Measurements from ENCODE around the gene NPHP4. TPM values are rescaled to one million over a fixed set of nuclear protein-coding genes. Genes with fewer than 3 reads are reported as not detected.
"Not testable (repeated sequence)": the region's sequence is repeated elsewhere in the genome, so short reads cannot be mapped to it uniquely, and the experiment has no call there.

NPHP4 gene
- polyA plus RNA-seq, 2 donors: 2.9 to 4.4 TPM

DNA sequence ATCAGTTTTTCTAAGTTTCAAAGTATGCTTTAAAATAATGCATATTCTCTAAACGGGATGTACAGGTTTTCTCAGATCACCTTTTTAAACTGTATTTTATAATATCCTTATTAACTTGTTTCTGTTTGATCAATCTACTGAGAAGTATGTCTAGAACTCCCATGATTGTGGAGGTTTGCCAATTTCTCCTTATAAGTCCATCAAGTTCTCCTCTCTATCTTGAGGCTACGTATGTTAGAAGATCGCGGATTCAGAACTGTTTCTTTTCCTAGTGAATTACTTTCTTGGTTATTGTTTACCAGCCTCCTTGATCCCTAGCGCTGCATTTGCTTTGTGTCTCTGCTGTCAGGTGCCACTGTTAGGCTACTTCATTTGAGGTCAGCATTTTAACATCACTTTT is 89.2 kb downstream of the NPHP4 start:
- no peaks in the 10 kb centered on the region for H3K4me1 ChIP-seq (ENCODE audit: control insufficient read depth in 2 of 2, insufficient read depth in 2 of 2, low read length in 1 of 2)
- no peaks in the 10 kb centered on the region for H3K9me3 ChIP-seq (ENCODE audit: control insufficient read depth in 2 of 2, insufficient read depth in 1 of 2, low read depth in 1 of 2, low read length in 1 of 2)
- WGBS, 2 donors: 90 to 91% methylated on average over 5 of the region's 5 CpGs
- H3K36me3 ChIP-seq (ENCODE audit: control insufficient read depth in 2 of 2, insufficient read depth in 2 of 2, low read length in 1 of 2): peaks cover 4 to 20% of the 10 kb centered on the region in 2 donors
- no peak overlapping the region for H3K27ac ChIP-seq (ENCODE audit: low read depth in 2 of 2, low read length in 1 of 2)
- H3K4me3 ChIP-seq (ENCODE audit: low read depth in 1 of 2, low read length in 2 of 2): no peak overlapping the region
- no peaks in the 10 kb centered on the region for H3K27me3 ChIP-seq (ENCODE audit: control insufficient read depth in 1 of 2, insufficient read depth in 2 of 2, low read length in 2 of 2)

GRCh38 chr1:5901841-5902240 is 90.4 kb downstream of the NPHP4 start:
- Histone ChIP-seq H3K4me1 (ENCODE audit: control insufficient read depth in 2 of 2, insufficient read depth in 2 of 2, low read length in 1 of 2) (no peaks in the 10 kb centered on the region), H3K27me3 (ENCODE audit: control insufficient read depth in 1 of 2, insufficient read depth in 2 of 2, low read length in 2 of 2) (no peaks in the 10 kb centered on the region), H3K4me3 (ENCODE audit: low read depth in 1 of 2, low read length in 2 of 2) (no peak overlapping the region), H3K27ac (ENCODE audit: low read depth in 2 of 2, low read length in 1 of 2) (no peak overlapping the region), H3K9me3 (ENCODE audit: control insufficient read depth in 2 of 2, insufficient read depth in 1 of 2, low read depth in 1 of 2, low read length in 1 of 2) (no peaks in the 10 kb centered on the region), H3K36me3 (ENCODE audit: control insufficient read depth in 2 of 2, insufficient read depth in 2 of 2, low read length in 1 of 2) (peaks cover 4 to 23% of the 10 kb centered on the region in 2 donors)
- 75 to 81% methylated on average over 2 of the region's 2 CpGs for WGBS, 2 donors

DNA sequence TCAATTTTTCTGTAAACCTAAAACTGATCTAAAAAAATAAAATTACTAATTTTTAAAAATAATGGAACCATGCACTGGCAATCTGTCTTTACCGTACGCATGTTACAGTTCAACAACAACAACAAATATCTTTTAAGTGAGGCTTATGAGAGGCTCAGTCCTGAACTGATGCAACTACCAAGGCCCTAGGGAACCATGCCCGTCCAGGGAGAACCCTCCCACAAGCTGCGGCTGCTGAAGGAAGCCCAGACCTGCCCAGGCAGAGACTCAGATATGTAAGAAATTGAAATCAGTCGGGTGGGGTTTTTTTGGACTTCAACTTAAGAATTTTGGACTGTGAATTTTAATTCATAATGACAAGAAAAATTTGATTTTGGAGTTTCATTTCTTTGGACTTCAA is 91.1 kb downstream of the NPHP4 start:
- WGBS, 2 donors: 57 to 67% methylated on average over 5 of the region's 5 CpGs

GRCh38 chr1:5898266-5898665 is 94.0 kb downstream of the NPHP4 start:
- no peaks in the 10 kb centered on the region for H3K9me3 ChIP-seq (ENCODE audit: control insufficient read depth in 2 of 2, insufficient read depth in 1 of 2, low read depth in 1 of 2, low read length in 1 of 2)
- peaks cover 0 to 8% of the 10 kb centered on the region in 2 donors for H3K36me3 ChIP-seq (ENCODE audit: control insufficient read depth in 2 of 2, insufficient read depth in 2 of 2, low read length in 1 of 2)
- no peak overlapping the region for H3K4me3 ChIP-seq (ENCODE audit: low read depth in 1 of 2, low read length in 2 of 2)
- WGBS, 2 donors: 91 to 96% methylated on average over 17 of the region's 17 CpGs
- no peak overlapping the region for H3K27ac ChIP-seq (ENCODE audit: low read depth in 2 of 2, low read length in 1 of 2)
- no peaks in the 10 kb centered on the region for H3K4me1 ChIP-seq (ENCODE audit: control insufficient read depth in 2 of 2, insufficient read depth in 2 of 2, low read length in 1 of 2)
- H3K27me3 ChIP-seq (ENCODE audit: control insufficient read depth in 1 of 2, insufficient read depth in 2 of 2, low read length in 2 of 2): no peaks in the 10 kb centered on the region

More for the DNA sequence above, 91.1 kb downstream of the NPHP4 start:
- H3K27ac ChIP-seq (ENCODE audit: low read depth in 2 of 2, low read length in 1 of 2): no peak overlapping the region
- no peaks in the 10 kb centered on the region for H3K9me3 ChIP-seq (ENCODE audit: control insufficient read depth in 2 of 2, insufficient read depth in 1 of 2, low read depth in 1 of 2, low read length in 1 of 2)
- H3K4me1 ChIP-seq (ENCODE audit: control insufficient read depth in 2 of 2, insufficient read depth in 2 of 2, low read length in 1 of 2): no peaks in the 10 kb centered on the region
- no peak overlapping the region for H3K4me3 ChIP-seq (ENCODE audit: low read depth in 1 of 2, low read length in 2 of 2)
- no peaks in the 10 kb centered on the region for H3K27me3 ChIP-seq (ENCODE audit: control insufficient read depth in 1 of 2, insufficient read depth in 2 of 2, low read length in 2 of 2)
- H3K36me3 ChIP-seq (ENCODE audit: control insufficient read depth in 2 of 2, insufficient read depth in 2 of 2, low read length in 1 of 2): peaks cover 4 to 23% of the 10 kb centered on the region in 2 donors

- WGBS, 2 donors: 86 to 87% methylated on average over 29 of the region's 29 CpGs
- no peaks in the 10 kb centered on the region for H3K9me3 ChIP-seq (ENCODE audit: control insufficient read depth in 2 of 2, insufficient read depth in 1 of 2, low read depth in 1 of 2, low read length in 1 of 2)
- no peaks in the 10 kb centered on the region for H3K4me1 ChIP-seq (ENCODE audit: control insufficient read depth in 2 of 2, insufficient read depth in 2 of 2, low read length in 1 of 2)
- H3K27me3 ChIP-seq (ENCODE audit: control insufficient read depth in 1 of 2, insufficient read depth in 2 of 2, low read length in 2 of 2): no peaks in the 10 kb centered on the region
- no peak overlapping the region for H3K27ac ChIP-seq (ENCODE audit: low read depth in 2 of 2, low read length in 1 of 2)
- peaks cover 0 to 8% of the 10 kb centered on the region in 2 donors for H3K36me3 ChIP-seq (ENCODE audit: control insufficient read depth in 2 of 2, insufficient read depth in 2 of 2, low read length in 1 of 2)
- H3K4me3 ChIP-seq (ENCODE audit: low read depth in 1 of 2, low read length in 2 of 2): no peak overlapping the region
These were observed 95.2 kb downstream of the NPHP4 start for GRCh38 chr1:5896706-5897660.

- no peak overlapping the region for H3K4me3 ChIP-seq (ENCODE audit: low read depth in 1 of 2, low read length in 2 of 2)
- 95% methylated on average over 30 of the region's 30 CpGs for WGBS, 2 donors
These were observed 96.5 kb downstream of the NPHP4 start for GRCh38 chr1:5895446-5896406.

DNA sequence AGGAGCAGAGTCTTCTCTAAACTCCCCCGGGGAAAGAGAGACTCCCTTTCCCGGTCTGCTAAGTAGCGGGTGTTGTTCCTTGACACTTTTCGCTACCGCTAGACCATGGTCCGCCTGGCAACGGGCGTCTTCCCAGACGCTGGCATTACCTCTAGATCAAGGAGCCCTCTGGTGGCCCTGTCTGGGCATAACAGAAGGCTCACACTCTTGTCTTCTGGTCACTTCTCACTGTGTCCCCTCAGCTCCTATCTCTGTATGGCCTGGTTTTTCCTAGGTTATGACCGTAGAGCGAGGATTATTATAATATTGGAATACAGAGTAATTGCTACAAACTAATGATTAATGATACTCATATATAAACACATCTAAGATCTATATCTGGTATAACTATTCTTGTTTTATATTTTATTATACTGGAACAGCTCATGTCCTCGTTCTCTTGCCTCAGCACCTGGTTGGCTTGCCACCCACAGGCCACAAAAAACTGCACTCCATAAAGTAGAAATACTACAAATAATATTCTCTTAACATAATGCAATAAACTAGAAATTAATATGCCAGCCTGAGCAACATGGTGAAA is 98.4 kb downstream of the NPHP4 start:
- not testable (repeated sequence) for H3K4me1 ChIP-seq (ENCODE audit: control insufficient read depth in 2 of 2, insufficient read depth in 2 of 2, low read length in 1 of 2); H3K4me3 ChIP-seq (ENCODE audit: low read depth in 1 of 2, low read length in 2 of 2); H3K27ac ChIP-seq (ENCODE audit: low read depth in 2 of 2, low read length in 1 of 2); H3K27me3 ChIP-seq (ENCODE audit: control insufficient read depth in 1 of 2, insufficient read depth in 2 of 2, low read length in 2 of 2); H3K9me3 ChIP-seq (ENCODE audit: control insufficient read depth in 2 of 2, insufficient read depth in 1 of 2, low read depth in 1 of 2, low read length in 1 of 2)
- 88% methylated on average over 12 of the region's 12 CpGs for WGBS, 2 donors
- peaks cover 0 to 12% of the 10 kb centered on the region in 2 donors for H3K36me3 ChIP-seq (ENCODE audit: control insufficient read depth in 2 of 2, insufficient read depth in 2 of 2, low read length in 1 of 2)

More at GRCh38 chr1:5895446-5896406, 96.5 kb downstream of the NPHP4 start:
- H3K27ac ChIP-seq (ENCODE audit: low read depth in 2 of 2, low read length in 1 of 2): no peak overlapping the region
- H3K27me3 ChIP-seq (ENCODE audit: control insufficient read depth in 1 of 2, insufficient read depth in 2 of 2, low read length in 2 of 2): no peaks in the 10 kb centered on the region
- H3K9me3 ChIP-seq (ENCODE audit: control insufficient read depth in 2 of 2, insufficient read depth in 1 of 2, low read depth in 1 of 2, low read length in 1 of 2): no peaks in the 10 kb centered on the region
- no peaks in the 10 kb centered on the region for H3K4me1 ChIP-seq (ENCODE audit: control insufficient read depth in 2 of 2, insufficient read depth in 2 of 2, low read length in 1 of 2)
- peaks cover 0 to 8% of the 10 kb centered on the region in 2 donors for H3K36me3 ChIP-seq (ENCODE audit: control insufficient read depth in 2 of 2, insufficient read depth in 2 of 2, low read length in 1 of 2)

DNA sequence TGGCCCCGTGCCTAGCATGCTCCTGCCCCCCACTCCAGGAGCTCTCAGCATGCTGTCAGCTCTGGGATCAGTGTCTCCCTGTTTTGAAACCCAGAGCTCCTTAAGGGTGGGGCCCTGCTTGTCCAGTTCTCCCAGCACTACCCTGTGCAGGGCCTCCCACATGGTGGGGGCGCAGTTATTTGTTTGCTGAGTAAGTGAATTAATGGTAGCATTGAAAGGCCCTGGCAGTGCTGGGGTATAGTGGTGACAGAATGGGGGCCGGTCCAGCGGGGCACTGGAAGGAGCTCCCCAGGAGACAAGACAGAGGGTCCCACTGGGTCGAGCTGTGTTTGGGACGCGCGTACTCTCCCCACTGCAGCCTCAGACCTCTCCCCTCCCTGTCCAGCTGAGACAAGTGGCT is 99.9 kb downstream of the NPHP4 start:
- WGBS, 2 donors: 94 to 96% methylated on average over 5 to 8 of the region's 8 CpGs
- no peak overlapping the region for H3K27ac ChIP-seq (ENCODE audit: low read depth in 2 of 2, low read length in 1 of 2)

DNA sequence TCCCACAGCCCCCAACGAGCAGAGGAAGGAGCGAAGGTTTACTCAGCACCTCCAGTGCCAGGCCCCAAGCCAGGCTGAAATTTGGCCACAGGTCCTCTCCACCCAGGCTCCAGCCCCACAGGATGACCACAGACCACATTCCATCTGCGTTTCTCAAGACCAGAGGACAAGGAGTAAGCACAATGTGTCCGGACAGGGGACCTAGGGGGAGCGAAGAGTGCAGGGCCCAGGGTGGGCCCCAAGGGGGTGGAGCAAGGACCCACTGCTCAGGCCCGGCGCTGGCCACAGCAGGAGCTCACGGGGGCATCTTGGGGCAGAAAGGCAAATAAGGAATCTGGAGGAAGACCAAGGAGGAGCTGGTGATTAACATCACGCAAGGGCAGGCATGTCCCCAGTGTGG is 100.5 kb downstream of the NPHP4 start:
- 91 to 93% methylated on average over 9 of the region's 9 CpGs for WGBS, 2 donors

More for the DNA sequence above, 99.9 kb downstream of the NPHP4 start:
- Histone ChIP-seq H3K9me3 (ENCODE audit: control insufficient read depth in 2 of 2, insufficient read depth in 1 of 2, low read depth in 1 of 2, low read length in 1 of 2) (no peaks in the 10 kb centered on the region), H3K36me3 (ENCODE audit: control insufficient read depth in 2 of 2, insufficient read depth in 2 of 2, low read length in 1 of 2) (peaks cover 0 to 12% of the 10 kb centered on the region in 2 donors), H3K4me1 (ENCODE audit: control insufficient read depth in 2 of 2, insufficient read depth in 2 of 2, low read length in 1 of 2) (no peaks in the 10 kb centered on the region), H3K27me3 (ENCODE audit: control insufficient read depth in 1 of 2, insufficient read depth in 2 of 2, low read length in 2 of 2) (no peaks in the 10 kb centered on the region), H3K4me3 (ENCODE audit: low read depth in 1 of 2, low read length in 2 of 2) (no peak overlapping the region)

More for the DNA sequence above, 100.5 kb downstream of the NPHP4 start:
- H3K27ac ChIP-seq (ENCODE audit: low read depth in 2 of 2, low read length in 1 of 2): no peak overlapping the region
- no peaks in the 10 kb centered on the region for H3K27me3 ChIP-seq (ENCODE audit: control insufficient read depth in 1 of 2, insufficient read depth in 2 of 2, low read length in 2 of 2)
- peaks cover 0 to 11% of the 10 kb centered on the region in 2 donors for H3K36me3 ChIP-seq (ENCODE audit: control insufficient read depth in 2 of 2, insufficient read depth in 2 of 2, low read length in 1 of 2)
- H3K4me3 ChIP-seq (ENCODE audit: low read depth in 1 of 2, low read length in 2 of 2): no peak overlapping the region
- no peaks in the 10 kb centered on the region for H3K9me3 ChIP-seq (ENCODE audit: control insufficient read depth in 2 of 2, insufficient read depth in 1 of 2, low read depth in 1 of 2, low read length in 1 of 2)
- no peaks in the 10 kb centered on the region for H3K4me1 ChIP-seq (ENCODE audit: control insufficient read depth in 2 of 2, insufficient read depth in 2 of 2, low read length in 1 of 2)
